ENCODE measurements around the gene LMTK2.

LMTK2 gene

GRCh38 chr7:98135984-98136383, 29.3 kb downstream of the LMTK2 start:
- Histone ChIP-seq H3K36me3 (ENCODE audit: insufficient read depth, low read length) (peaks cover 32% of the 10 kb centered on the region), H2AFZ (ENCODE audit: low read depth, low read length) (no peak overlapping the region), H3K4me3 (ENCODE audit: low read depth in 1 of 2, low read length in 2 of 2) (no peak overlapping the region), H3K9me3 (ENCODE audit: insufficient read depth, low read length, severe bottlenecking) (no peaks in the 10 kb centered on the region), H4K20me1 (ENCODE audit: insufficient read depth, low read length) (peaks cover 66% of the 10 kb centered on the region), H3K27ac (ENCODE audit: low read length) (no peak overlapping the region), H3K79me2 (ENCODE audit: insufficient read depth, low read length) (peaks cover 19% of the 10 kb centered on the region), H3K4me1 (ENCODE audit: insufficient read depth, low read length) (peaks cover 37% of the 10 kb centered on the region), H3K9ac (ENCODE audit: low read depth, low read length) (no peak overlapping the region), H3K4me2 (ENCODE audit: insufficient read depth, low read length) (no peak overlapping the region), H3K27me3 (ENCODE audit: insufficient read depth, low read length, poor library complexity) (no peaks in the 10 kb centered on the region)
- ATAC-seq (ENCODE audit: insufficient read depth, low read depth), result no peak
- no peak for DNase-seq
- no peak for TF ChIP-seq EZH2 (IDR thresholded peaks at IDR 0.05; ENCODE audit: borderline replicate concordance, low read depth, low read length, severe bottlenecking)
- TF ChIP-seq CTCF (IDR thresholded peaks at IDR 0.05; ENCODE audit: borderline replicate concordance, extremely low read depth, low read length, poor library complexity, severe bottlenecking), result no peak

- TF ChIP-seq EZH2 (IDR thresholded peaks at IDR 0.05; ENCODE audit: borderline replicate concordance, low read depth, low read length, severe bottlenecking), result no peak
- no peak for TF ChIP-seq CTCF (IDR thresholded peaks at IDR 0.05; ENCODE audit: borderline replicate concordance, extremely low read depth, low read length, poor library complexity, severe bottlenecking)
- Histone ChIP-seq H3K9me3 (ENCODE audit: insufficient read depth, low read length, severe bottlenecking) (no peaks in the 10 kb centered on the region), H3K4me2 (ENCODE audit: insufficient read depth, low read length) (no peak overlapping the region), H3K4me3 (ENCODE audit: low read depth in 1 of 2, low read length in 2 of 2) (no peak overlapping the region), H3K36me3 (ENCODE audit: insufficient read depth, low read length) (peaks cover 34% of the 10 kb centered on the region), H4K20me1 (ENCODE audit: insufficient read depth, low read length) (peaks cover 62% of the 10 kb centered on the region), H3K79me2 (ENCODE audit: insufficient read depth, low read length) (peaks cover 19% of the 10 kb centered on the region), H3K27ac (ENCODE audit: low read length) (no peak overlapping the region), H3K27me3 (ENCODE audit: insufficient read depth, low read length, poor library complexity) (no peaks in the 10 kb centered on the region), H3K9ac (ENCODE audit: low read depth, low read length) (no peak overlapping the region), H3K4me1 (ENCODE audit: insufficient read depth, low read length) (peaks cover 32% of the 10 kb centered on the region), H2AFZ (ENCODE audit: low read depth, low read length) (no peak overlapping the region)
- no peak for ATAC-seq (ENCODE audit: insufficient read depth, low read depth)
- no peak for DNase-seq
Measured at GRCh38 chr7:98136423-98136822, 29.8 kb downstream of the LMTK2 start.

GRCh38 chr7:98137134-98137825, 30.6 kb downstream of the LMTK2 start:
- H3K27me3 ChIP-seq (ENCODE audit: insufficient read depth, low read length, poor library complexity), result no peaks in the 10 kb centered on the region
- H3K4me2 ChIP-seq (ENCODE audit: insufficient read depth, low read length), result no peak overlapping the region
- peaks cover 24% of the 10 kb centered on the region for H3K4me1 ChIP-seq (ENCODE audit: insufficient read depth, low read length)
- no peak overlapping the region for H3K4me3 ChIP-seq (ENCODE audit: low read depth in 1 of 2, low read length in 2 of 2)
- no peak for DNase-seq
- no peak for ATAC-seq (ENCODE audit: insufficient read depth, low read depth)
- no peak for TF ChIP-seq CTCF (IDR thresholded peaks at IDR 0.05; ENCODE audit: borderline replicate concordance, extremely low read depth, low read length, poor library complexity, severe bottlenecking)
- no peak for TF ChIP-seq EZH2 (IDR thresholded peaks at IDR 0.05; ENCODE audit: borderline replicate concordance, low read depth, low read length, severe bottlenecking)
- no peak overlapping the region for H3K27ac ChIP-seq (ENCODE audit: low read length)
- H3K9me3 ChIP-seq (ENCODE audit: insufficient read depth, low read length, severe bottlenecking), result no peaks in the 10 kb centered on the region
- peaks cover 54% of the 10 kb centered on the region for H4K20me1 ChIP-seq (ENCODE audit: insufficient read depth, low read length)
- peaks cover 19% of the 10 kb centered on the region for H3K79me2 ChIP-seq (ENCODE audit: insufficient read depth, low read length)
- no peak overlapping the region for H2AFZ ChIP-seq (ENCODE audit: low read depth, low read length)
- H3K36me3 ChIP-seq (ENCODE audit: insufficient read depth, low read length), result peaks cover 41% of the 10 kb centered on the region
- no peak overlapping the region for H3K9ac ChIP-seq (ENCODE audit: low read depth, low read length)
